ENCODE results near the gene GALNTL6.

GALNTL6 gene

DNA sequence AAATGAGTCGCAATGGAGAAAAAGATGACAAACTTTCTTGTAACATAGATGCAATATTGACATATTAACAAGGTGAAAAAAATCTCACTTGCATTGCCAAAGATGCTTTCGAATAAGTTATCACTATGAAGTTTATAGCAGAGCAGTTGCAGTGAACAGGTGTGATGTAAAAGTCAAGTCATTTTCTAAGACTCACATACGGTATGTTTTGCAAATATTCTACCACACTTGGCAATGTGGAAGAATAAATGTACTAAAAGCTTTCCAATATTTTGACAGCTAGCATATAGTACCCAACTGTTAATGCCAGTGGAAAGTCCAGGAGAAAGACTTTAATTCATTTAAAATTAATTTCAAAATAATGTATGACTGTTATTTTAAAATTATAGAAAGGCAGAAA lies 76.5 kb downstream of the GALNTL6 start:
- DNase-seq: no peak

DNA sequence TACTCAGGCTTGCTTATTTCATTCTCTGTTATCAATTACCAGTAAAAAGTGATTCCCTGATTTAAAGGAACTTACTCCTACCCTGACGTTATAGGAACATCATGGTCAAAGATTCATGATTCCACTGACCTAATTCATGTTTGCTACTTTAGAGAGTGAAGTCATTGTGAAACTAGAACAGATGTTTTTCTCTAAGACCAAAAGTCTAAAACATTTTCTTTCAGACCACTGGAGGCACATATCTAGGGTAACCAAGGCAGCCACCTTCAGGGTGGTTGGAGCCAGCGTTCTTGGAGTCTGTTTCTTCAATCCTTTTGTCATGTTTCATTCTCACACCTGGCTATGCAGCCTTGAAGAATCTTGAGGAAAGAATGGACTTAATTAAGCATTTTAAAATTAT lies 77.8 kb downstream of the GALNTL6 start:
- no peak for DNase-seq

DNA sequence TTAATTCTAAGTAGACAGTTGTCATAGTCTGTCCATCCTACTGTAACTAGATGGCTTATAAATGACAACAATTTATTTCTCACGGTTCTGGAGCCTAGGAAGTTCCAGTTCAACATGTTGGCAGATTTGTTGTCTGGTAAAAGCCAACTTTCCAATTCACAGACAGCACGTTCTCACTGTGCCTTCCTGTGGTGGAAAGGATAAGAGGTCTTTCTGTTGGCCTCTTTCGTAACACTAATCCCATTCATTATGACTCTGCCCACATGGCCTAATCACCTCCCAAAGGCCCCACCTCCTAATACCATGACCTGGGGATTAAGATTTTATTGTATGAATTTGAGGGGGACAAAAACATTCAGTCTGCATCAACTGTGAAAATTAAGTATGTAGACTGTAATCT lies 83.2 kb downstream of the GALNTL6 start:
- DNase-seq: no peak

DNA sequence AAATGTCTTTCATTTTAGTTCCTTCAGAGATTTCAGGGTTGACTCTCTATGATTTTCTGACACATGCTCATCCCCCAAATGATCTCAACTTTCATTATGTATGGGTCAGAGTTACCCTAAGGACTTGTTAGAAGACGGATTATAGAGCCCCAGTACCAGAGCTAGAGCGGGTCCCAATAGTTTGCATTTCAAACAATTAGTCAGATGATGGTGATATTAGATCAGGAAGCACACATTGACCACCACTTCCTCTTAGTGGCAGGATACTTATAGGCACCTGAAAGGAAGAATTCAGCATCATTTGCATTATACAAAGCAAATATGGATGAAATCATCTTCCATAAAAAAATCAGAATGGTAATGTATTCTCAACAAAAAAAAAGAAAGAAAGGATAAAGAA lies 106.1 kb downstream of the GALNTL6 start:
- DNase-seq: no peak

DNA sequence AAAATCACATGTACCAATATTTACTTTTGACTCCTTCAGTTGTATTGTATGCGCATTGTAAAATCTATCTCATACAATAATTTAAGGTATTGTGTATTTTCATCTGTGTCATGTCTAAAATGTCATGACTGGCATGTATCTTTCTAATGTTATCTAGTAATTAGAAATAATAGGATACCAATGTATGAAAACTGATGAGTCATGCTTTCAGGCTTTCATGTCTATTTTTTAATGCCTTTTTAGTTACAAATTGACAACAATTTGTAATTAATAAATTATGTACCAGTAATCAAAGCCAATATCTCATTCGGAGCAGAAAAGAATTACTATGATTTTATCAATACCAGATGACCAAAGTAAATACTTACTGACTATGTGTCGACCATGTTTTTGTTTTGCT lies 107.7 kb downstream of the GALNTL6 start:
- no peak for DNase-seq

DNA sequence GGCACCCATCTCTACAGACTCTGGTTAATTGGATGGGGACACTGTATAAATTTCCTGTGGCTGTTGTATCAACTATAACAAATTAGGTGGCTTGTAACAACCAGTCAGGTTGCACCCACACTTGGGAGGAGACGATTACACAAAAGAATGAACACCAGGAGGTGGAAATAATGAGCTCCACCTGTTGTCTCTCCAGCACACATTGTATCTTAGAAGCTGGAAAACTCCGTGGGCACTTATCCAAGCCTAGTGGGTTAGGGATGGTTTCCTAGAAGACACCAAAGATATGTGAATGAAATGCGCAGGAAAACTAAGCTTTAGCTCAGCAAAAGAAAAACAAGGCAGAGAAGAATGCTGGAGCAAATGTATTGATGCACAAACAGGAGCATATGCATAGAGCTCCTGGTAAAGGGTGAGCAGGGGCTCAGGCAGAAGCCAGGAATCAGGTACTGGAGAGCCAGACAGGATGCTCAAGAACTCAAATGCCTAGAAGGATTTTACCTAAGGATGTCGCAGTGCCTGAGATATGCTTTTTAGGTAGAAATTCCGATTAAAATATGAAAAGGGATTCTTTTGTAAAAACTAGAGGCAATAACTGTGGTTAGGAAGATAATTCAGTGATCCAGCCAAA lies 111.7 kb downstream of the GALNTL6 start:
- DNase-seq: no peak

DNA sequence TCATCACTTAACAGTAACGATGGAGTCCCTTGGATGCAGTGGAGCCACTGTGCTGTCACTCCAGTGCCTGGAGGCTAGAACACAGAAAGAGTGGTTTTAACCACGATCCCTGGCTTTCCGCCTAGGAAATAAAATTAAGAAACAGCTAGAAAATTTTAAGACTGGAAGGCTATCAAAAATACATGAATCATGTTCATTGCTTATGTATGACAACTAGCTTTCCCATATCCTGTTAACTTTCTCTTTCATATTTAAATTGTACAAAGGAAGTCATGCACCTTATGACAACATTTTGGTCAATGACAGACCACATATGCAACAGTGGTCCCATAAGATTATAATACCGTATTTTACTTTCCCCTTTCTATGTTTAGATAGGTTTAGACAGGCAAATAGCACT lies 115.1 kb downstream of the GALNTL6 start:
- DNase-seq: no peak

DNA sequence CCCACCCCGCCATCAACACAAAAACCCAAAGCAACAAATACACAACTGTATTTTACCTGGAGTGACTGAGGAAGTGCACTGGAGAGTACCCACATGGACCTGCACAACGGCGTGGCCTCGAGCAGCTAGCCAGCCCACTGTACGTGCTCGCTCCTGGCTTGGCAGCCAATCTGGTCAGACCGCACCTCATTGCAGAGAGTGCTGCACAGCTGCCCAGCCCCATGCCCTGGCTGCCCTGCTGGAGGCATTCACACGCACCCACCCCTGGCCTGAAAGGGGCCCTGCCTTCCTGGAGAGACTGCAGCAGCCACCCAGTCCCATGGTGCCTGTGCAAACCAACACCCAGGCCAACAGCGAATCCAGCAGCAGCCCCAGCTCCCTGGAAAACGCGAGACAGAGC lies 116.3 kb downstream of the GALNTL6 start:
- no peak for DNase-seq

DNA sequence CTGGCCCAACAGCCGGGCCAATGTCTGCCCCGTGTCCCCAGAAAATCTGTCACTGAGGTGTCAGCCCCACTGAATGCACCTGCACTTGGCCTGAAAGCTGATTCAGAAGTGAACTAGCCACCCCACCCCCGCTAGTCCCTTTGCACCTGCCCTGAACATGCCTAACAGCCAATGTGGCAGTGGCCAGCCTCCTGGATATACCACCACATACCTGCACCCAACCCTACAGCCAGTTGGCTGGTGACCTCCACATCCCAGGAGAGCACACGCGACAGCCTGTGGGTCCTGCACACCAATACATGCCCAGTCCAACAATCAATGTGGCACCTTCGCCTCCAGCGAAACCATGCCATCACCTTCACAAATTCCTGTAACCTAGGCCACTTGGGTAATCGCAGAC lies 116.7 kb downstream of the GALNTL6 start:
- no peak for DNase-seq

DNA sequence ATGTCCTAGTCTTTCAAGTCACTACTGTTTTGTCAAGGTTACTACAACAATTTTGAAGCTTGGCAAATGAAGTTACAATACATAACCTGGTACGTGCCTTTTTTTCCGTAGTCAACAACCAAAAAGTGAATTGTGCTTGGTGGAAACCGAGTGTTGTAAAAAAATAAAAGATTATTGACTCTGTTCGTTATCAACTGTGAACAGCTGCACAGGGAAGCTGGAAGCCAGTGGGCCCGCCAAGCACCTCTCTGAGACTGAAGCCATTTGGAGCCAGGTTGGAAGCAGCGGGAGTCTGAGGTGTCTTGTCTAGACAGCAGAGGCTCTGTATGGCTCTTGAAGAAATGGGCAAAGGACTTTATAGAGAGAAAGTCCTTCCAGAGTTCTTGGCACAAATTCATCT lies 119.0 kb downstream of the GALNTL6 start:
- no peak for DNase-seq

DNA sequence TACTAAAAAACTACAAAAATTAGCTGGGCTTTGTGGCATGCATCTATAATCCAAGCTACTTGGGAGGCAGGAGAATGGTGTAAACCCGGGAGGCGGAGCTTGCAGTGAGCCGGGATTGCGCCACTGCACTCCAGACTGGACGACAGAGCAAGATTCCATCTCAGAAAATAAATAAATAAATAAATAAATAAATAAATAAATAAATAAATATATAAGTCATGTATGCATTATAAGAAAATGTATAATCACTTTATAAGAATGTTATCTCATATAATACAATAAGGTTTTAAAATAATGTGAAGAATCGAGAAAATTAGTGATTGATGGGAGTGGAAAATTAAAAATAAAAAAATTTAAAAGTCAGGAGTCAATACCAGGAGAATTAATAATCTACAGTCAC lies 127.5 kb downstream of the GALNTL6 start:
- no peak for DNase-seq

DNA sequence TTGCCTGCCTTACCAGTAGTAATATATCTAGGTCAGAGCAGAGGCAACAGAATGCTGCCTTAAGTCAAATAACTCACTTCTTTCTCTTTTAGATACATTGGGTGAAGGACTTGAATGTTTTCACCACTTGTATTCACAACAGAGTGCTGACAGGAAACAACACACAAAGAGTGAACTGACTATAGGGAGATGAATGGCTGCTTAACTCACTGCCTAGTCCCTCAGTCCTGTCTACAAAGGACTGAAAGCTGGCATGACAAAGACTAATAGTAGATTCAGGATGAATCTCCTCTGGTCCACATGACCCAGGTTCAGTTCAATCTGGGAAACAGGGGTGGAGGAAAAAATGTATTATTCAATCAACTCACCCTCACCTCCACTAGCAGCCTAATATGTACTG lies 134.2 kb downstream of the GALNTL6 start:
- DNase-seq: no peak

DNA sequence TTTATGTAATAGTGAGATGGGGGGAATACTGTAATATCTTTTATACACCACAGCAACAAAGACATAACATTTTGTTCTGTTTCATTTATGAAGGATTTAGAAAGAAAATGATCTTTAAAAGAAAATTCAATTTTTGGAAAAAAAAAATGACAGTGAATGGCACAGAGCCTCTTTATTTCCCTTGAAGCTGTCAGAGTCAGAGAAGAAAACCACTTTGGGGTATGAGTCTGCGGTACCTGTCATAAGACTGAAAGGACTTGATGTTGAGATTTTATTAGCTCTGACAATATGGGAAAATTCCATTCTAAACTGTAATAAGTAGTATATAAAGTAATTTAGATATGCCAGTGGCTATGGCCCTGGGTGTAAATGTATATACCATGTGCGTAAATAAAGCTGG lies 134.8 kb downstream of the GALNTL6 start:
- DNase-seq: no peak

DNA sequence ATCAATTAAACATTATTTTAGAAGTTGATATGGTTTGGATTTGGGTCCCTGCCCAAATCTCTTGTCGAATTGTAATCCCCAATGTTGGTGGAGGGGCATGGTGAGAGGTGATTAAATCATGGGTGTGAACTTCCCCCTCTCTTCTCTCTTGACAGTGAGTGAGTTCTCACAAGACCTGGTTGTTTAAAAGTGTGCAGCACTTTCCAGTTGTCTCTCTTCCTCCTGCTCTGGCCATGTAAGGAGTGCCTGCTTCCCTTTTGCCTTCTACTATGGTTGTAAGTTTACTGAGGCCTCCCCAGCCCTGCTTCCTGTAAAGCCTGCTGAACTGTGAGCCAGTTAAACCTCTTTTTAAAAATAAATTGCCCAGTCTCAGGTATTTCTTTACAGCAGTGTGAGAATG lies 141.4 kb downstream of the GALNTL6 start:
- DNase-seq: no peak

DNA sequence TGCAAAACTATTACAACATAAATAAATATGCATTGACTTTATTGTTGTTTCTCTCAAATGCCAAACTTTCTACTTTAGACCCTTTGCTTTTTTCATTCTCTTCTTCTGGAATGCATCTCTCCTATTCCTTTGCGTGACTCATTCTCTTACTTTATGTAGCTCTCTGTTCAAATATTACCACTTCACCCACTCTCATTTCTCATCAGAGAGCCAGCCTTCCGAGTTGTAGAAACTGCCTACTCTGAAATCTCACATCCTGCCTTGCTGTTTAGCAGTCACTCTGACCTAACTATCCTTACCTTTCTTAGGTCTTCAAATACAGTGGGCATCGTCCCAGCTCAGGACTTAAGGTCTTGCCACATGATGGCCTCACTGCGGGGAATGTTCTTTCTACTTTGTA lies 143.5 kb downstream of the GALNTL6 start:
- DNase-seq: no peak

DNA sequence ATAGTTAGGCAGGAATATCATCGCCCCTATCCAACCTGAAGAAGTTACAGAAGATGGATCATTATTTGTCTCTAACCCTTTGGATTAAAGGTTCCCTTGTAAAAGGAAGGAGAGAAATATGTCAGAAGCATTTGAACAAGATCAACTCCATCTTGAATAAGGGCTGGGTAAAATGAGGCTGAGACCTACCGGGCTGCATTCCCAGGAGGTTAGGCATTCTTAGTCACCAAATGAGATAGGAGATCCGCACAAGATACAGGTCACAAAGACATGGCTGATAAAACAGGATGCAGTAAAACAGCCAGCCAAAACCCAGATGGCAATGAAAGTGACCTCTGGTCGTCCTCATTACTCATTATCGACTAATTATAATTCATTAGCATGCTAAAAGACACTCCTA lies 148.9 kb downstream of the GALNTL6 start:
- DNase-seq: no peak

DNA sequence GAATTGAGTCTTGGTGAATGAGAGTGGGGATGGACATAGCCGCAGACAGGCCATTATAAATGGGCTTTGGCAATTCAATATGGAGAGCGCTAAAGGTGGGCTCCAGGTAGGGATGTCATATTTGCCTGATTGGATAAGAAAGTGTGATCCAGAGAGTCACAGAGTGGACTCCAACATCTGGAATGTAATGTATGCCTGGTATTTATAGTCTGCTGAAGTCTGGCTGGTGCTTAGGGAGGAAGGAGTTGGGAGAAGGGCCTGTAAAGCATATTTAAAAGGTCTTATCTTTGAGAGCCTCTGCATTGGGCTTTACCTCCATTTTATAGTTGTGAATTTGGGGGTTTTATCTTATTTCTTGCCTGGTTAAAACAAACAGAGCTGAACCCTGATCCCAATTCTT lies 153.2 kb downstream of the GALNTL6 start:
- no peak for DNase-seq

DNA sequence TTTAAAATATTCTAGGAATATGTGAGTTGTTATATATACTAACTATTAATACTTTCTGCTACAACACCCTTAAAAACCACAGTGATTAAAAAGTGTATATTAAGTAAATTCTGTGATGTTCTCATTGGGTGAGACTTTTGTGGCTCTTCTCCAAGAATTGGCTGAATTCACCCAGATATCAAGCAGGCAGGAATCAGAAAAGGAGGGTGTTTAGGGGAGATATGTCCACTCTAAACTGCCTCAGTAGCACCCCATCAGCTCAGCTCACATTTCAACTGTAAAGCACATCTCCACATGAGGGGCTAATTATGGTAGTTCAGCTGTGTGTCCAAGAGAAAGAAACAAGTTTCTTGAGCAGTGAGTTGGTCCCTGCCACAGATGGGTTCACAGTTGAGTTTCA lies 165.0 kb downstream of the GALNTL6 start:
- no peak for DNase-seq

DNA sequence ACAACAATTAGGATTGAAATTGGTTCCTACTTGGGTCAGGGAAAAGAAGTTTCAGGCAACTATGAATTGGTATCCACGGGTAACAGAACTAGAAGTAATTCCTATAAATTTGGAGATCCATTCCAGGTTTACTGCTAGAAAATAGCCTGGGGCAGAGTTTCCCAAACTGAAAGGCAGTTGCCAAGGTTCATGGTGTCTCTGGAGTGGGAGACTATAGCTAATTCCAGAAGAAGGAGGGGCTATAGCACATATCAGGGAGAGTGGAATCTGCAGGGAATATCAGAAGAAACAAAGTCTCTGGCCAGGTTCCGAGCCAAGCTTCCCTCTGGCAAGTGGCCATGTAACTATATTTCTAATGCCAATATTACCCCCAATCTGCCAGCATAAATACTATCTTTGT lies 166.3 kb downstream of the GALNTL6 start:
- no peak for DNase-seq

DNA sequence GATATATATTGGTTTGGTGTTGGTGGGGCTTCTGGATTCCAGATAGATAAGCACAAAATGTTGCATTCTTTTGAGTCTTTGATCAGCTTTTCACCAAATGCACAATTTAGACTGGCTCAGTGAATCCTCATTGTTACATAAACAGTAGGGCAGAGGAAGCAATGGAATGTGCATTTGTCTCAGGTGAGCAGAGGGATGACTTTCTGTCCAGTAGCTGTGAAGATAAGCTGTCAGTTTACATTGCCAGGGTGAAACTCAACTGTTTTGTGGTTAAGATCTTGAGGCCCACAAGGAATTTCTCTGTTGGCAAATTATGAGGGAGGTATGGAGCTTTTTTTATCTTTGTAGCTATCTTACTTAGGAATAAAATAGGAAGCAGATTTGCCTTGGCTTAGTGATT lies 168.0 kb downstream of the GALNTL6 start:
- DNase-seq: no peak

DNA sequence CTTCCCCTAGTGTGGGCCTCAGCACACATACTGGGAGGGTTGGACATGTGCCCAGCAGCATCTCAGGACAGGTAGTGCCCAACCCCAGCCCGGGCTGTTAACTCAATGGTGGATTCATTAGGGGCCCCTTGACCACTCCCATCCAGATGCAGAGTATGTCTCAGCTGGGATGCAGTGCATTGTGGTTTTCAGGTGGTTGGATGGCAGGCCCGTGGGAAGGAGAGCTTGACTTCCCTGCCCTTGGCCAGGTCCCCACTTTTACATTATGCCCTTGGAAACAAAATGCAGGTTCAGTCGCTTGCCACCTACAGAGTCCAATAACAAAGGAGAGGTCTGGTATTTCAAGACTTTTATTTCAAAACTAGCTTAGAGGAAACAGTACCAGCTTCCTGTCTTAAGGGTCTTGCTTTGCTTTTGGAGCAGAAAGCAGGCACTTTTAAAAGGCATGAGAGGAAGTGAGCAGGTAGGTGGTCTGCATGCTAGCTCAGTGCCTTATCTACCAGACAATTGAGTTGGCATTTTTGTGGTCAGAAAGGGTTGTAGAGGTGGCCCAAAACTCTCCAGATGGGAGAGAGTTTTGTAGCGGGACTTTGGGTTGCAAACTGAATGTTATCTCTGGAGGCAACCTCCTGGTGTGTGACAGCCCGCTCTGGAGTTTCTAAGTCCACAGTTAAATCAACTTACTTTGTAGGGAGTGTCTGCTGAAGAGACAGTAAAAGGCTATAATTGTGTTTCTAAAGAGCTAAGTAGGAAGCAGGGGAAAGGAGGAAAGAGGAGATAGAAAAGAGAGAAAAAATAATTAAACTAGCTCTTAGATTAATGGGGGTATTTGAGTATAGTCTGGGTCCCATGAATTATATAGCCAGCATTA lies 171.0 kb downstream of the GALNTL6 start:
- no peak for DNase-seq

DNA sequence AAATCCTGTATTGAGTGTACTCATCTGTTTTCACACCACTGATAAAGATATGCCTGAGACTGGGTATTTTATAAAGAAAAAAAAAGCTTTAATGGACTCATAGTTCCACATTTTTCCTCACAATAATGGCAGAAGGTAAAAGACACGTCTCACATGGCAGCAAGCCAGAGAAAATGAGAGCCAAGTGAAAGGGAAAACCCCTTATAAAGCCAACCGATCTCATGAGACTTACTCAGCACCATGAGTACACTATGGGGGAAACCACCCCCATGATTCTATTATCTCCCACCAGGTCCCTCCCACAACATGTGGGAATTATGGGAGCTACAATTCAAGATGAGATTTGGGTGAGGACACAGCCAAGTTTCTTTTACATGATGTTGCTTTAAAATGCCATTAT lies 171.9 kb downstream of the GALNTL6 start:
- DNase-seq: no peak

DNA sequence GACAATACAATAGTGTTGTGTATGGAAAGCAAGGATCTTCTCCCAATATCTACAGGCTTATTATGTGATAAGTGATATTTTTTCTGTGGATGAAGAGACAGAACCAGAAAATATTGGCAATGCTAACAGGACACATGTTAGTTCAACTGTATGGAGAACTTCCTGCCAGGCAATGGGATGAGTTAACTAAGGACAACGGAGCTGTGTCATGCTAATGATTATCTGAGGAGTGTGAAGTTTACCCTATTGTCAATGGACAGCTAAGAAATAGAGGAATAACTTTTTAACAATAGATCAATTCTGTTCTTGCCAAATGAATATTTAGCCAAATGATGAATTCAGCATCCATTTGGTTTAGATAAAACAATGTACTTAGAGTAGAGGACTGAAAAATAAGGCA lies 180.0 kb downstream of the GALNTL6 start:
- DNase-seq: no peak

DNA sequence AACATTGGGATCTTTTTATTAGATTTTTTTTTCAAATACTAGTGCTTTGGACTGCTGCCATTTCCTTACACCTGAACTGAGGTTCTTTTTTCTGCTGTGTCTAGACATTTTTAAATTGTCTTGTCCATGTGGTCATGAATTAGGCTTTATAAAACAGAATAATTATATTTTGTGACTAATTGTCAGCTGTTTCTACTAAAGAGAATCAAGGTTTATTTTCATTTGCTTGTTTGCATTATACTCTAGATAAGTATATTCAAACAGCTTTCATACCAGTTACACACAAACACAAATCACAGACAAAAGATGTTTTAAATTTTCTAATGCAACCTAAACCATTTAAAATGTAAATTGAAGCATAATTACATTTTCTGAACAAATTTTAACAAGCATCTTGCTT lies 194.7 kb downstream of the GALNTL6 start:
- no peak for DNase-seq

All from activated CD4-positive, alpha-beta T cell treated with anti-CD3 and anti-CD28 coated beads for 1 hour (primary cell).